Astrocyte of the cerebellum (primary cell): Measurements from ENCODE around the gene UBE2E2.

Experiments
- DNase-seq: peaks from one replicate; pipeline ENCODE4 v3.0.0-alpha.2; 2011; ENCODE audit warnings: low read depth
- H3K4me3 ChIP-seq: 2 replicates; pipeline ENCODE4 v1.5.1; 2011; ENCODE audit warnings: mild to moderate bottlenecking, low read depth, low read length, moderate library complexity
- CTCF ChIP-seq: IDR thresholded peaks from 2 replicates; pipeline ENCODE4 v1.5.1; 2012; ENCODE audit warnings: low read length, low read depth, moderate library complexity, mild to moderate bottlenecking; ENCODE audit errors: missing control alignments
- in situ Hi-C: cut with HindIII; loops from 2 replicates; pipeline ENCODE4 v1.10.0; 2017; ENCODE audit warnings: low sequenced_read_pairs

The UBE2E2 gene

GRCh38 chr3:23452408-23452807, 249.3 kb downstream of the UBE2E2 start:
- H3K4me3 ChIP-seq: no peak overlapping the region
- DNase-seq: no peak
- in situ Hi-C loops: no loop called here
- no peak for TF ChIP-seq CTCF

- peak; percentile 80 for DNase-seq
Observed at GRCh38 chr3:23455084-23455483, 252.0 kb downstream of the UBE2E2 start.

GRCh38 chr3:23455775-23456174, 252.6 kb downstream of the UBE2E2 start:
- H3K4me3 ChIP-seq: no peak overlapping the region
- in situ Hi-C loops: loop anchor here (5.0 kb wide), 1 partner anchor 33 kb away; no protein-coding TSS in a partner anchor
- no peak for TF ChIP-seq CTCF
- peak; percentile 45 for DNase-seq

More at GRCh38 chr3:23455084-23455483, 252.0 kb downstream of the UBE2E2 start:
- no peak for TF ChIP-seq CTCF
- no peak overlapping the region for H3K4me3 ChIP-seq
- in situ Hi-C loops: loop anchor here (5.0 kb wide), 1 partner anchor 33 kb away; no protein-coding TSS in a partner anchor

GRCh38 chr3:23457697-23458096, 254.6 kb downstream of the UBE2E2 start:
- TF ChIP-seq CTCF: no peak
- no peak overlapping the region for H3K4me3 ChIP-seq
- DNase-seq: no peak
- in situ Hi-C loops: loop anchor here (5.0 kb wide), 1 partner anchor 35 kb away; no protein-coding TSS in a partner anchor

GRCh38 chr3:23459465-23459864, 256.3 kb downstream of the UBE2E2 start:
- in situ Hi-C loops: loop anchor here (5.0 kb wide), 1 partner anchor 37 kb away; no protein-coding TSS in a partner anchor

GRCh38 chr3:23459889-23460546, 256.9 kb downstream of the UBE2E2 start:
- TF ChIP-seq CTCF: no peak
- no peak overlapping the region for H3K4me3 ChIP-seq
- in situ Hi-C loops: loop anchor here (5.0 kb wide), 1 partner anchor 38 kb away; no protein-coding TSS in a partner anchor
- DNase-seq: no peak

More at GRCh38 chr3:23459465-23459864, 256.3 kb downstream of the UBE2E2 start:
- no peak overlapping the region for H3K4me3 ChIP-seq
- DNase-seq: no peak
- TF ChIP-seq CTCF: no peak
